ENCODE results near the gene RNF43. TPM values are rescaled to one million over a fixed set of nuclear protein-coding genes. Genes with fewer than 3 reads are reported as not detected.

RNF43 gene
- total RNA-seq, 4 donors from 2014 or later, result 2.1 to 5.2 (median 4.3) TPM

DNA sequence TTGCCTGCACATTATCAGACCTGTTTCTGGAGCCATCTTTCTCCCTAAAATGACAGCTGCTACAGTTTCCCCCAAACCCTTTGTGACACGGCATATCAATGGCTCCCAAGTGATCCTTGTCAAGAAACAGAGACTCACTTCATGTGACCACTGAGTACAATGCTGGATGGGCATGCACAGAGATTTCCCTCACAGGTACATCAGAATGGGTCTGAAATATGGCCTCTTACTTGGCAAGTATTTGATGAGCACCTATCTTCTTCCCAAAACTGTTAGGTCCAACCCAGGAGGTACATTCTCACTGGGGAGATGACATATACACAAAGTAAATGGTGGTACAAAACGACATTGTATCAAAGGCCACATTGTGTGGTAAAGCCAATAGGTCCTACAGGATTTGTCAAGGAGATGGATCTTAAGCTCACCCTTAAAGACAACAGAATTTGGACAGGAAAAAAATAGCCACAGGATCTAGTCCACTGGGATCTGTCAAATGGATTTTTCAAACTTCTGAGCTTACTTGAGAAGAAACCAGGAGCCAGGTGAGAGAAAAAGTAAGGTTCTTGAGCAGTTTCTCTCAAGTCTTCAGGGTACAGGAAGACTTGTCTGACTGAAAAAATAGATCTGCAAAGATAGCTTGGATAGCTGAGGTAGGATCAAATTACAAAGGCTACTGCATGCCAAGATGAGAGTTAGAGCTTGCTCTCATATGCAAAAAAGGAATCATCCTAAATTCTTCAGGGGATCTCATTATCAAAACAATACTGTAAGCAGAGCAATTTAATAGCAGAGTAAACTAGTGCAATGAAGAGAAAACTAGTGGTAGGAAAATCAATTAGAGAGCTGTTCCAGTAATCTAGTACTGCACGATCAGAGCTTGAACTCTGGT is 28.8 kb downstream of the RNF43 start:
- DNase-seq, result no peak
- H3K4me3 ChIP-seq (replicated peaks in 1 of 3), result no peak overlapping the region
- TF ChIP-seq, protein P1, sequence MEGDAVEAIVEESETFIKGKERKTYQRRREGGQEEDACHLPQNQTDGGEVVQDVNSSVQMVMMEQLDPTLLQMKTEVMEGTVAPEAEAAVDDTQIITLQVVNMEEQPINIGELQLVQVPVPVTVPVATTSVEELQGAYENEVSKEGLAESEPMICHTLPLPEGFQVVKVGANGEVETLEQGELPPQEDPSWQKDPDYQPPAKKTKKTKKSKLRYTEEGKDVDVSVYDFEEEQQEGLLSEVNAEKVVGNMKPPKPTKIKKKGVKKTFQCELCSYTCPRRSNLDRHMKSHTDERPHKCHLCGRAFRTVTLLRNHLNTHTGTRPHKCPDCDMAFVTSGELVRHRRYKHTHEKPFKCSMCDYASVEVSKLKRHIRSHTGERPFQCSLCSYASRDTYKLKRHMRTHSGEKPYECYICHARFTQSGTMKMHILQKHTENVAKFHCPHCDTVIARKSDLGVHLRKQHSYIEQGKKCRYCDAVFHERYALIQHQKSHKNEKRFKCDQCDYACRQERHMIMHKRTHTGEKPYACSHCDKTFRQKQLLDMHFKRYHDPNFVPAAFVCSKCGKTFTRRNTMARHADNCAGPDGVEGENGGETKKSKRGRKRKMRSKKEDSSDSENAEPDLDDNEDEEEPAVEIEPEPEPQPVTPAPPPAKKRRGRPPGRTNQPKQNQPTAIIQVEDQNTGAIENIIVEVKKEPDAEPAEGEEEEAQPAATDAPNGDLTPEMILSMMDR (IDR thresholded peaks at IDR 0.05), result no peak
- no peak for TF ChIP-seq POLR2A (IDR thresholded peaks at IDR 0.05)
- H3K4me1 ChIP-seq, result peaks cover 4 to 9% of the 10 kb centered on the region in 2 donors
- H3K36me3 ChIP-seq, result no peaks in the 10 kb centered on the region
- intact Hi-C loops (cut with DNase I), result no loop called here
- H3K27ac ChIP-seq, result no peak overlapping the region
- no peaks in the 10 kb centered on the region for H3K27me3 ChIP-seq
- no peaks in the 10 kb centered on the region for H3K9me3 ChIP-seq
- WGBS, 2 donors, result 75 to 77% methylated on average over 3 of the region's 3 CpGs

DNA sequence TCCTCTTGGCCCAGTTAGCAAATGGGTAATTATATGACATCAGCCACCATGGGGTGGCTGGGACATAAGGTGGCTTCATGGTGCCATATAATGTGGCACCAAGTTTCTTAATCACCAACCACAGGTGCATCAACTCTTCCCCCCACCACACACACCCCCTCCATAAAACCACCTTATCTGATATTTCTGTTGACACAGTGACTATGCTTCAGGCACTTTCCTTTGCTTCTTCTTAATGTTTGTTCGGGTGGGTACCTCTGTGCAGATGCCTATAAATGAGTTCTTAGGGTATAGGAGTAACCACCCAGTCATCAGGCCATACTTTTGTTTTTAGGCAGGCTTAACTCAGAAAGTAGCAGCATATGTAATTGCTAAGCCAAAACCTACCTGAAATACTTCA is 29.5 kb downstream of the RNF43 start:
- WGBS, 2 donors, result 66 to 85% methylated on average over 1 of the region's 1 CpG
- no peaks in the 10 kb centered on the region for H3K36me3 ChIP-seq

DNA sequence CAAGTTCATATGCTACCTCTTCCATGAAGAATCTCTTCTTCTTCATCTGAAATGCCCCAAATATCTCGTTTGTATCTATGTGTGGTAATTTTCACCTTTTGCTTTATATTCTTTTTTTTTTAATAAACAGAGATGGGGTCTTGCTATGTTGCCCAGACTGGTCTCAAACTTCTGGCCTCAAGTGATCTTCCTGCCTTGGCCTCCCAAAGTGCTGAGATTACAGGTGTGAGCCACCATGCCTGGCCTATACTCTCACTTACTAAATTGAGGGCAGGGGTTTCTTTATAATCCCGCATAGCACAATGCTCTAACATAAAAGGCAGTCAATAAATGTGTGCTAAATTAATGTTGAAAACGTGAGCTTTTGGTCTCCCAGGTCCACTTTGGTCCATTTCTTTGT is 30.6 kb downstream of the RNF43 start:
- Histone ChIP-seq H3K9me3 (no peaks in the 10 kb centered on the region), H3K36me3 (no peaks in the 10 kb centered on the region), H3K27ac (no peak overlapping the region), H3K4me1 (peaks cover 4 to 7% of the 10 kb centered on the region in 2 donors), H3K4me3 (replicated peaks in 1 of 3) (no peak overlapping the region), H3K27me3 (no peaks in the 10 kb centered on the region)
- TF ChIP-seq POLR2A (IDR thresholded peaks at IDR 0.05), result no peak
- TF ChIP-seq, protein P1 (IDR thresholded peaks at IDR 0.05), result no peak
- DNase-seq, result no peak
- intact Hi-C loops (cut with DNase I), result no loop called here
- WGBS, 2 donors, result 88% methylated on average over 3 of the region's 3 CpGs

More for the DNA sequence above, 29.5 kb downstream of the RNF43 start:
- Histone ChIP-seq H3K4me3 (replicated peaks in 1 of 3) (no peak overlapping the region), H3K9me3 (no peaks in the 10 kb centered on the region), H3K4me1 (peaks cover 4 to 9% of the 10 kb centered on the region in 2 donors), H3K27ac (no peak overlapping the region), H3K27me3 (no peaks in the 10 kb centered on the region)
- TF ChIP-seq POLR2A (IDR thresholded peaks at IDR 0.05), result no peak
- intact Hi-C loops (cut with DNase I), result no loop called here
- no peak for DNase-seq

DNA sequence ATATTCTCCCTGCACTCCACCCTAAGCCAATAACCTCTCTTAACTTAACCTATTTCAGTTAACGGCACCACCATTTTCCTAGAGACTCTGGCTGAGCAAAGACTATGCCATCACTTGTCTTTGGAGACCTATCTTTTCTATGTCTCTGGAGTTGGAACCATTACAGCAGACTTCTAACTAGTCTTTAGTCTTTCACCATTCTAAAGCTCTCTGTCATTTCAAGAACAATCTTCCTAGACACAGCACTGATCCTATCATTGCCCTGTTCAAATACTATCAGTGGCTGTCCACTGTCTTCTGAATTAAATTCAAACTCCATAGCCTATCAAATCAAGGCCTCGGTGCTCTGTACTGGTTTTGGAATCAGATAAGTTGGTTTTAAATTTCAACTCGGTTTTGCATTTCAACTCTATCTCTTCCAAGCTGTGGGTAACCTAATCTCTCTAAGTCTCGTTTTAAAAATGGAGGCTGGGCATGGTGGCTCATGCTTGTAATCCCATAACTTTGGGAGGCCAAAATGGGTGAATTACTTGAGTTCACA is 31.9 kb downstream of the RNF43 start:
- WGBS, 2 donors, result 62 to 80% methylated on average over 4 of the region's 4 CpGs

DNA sequence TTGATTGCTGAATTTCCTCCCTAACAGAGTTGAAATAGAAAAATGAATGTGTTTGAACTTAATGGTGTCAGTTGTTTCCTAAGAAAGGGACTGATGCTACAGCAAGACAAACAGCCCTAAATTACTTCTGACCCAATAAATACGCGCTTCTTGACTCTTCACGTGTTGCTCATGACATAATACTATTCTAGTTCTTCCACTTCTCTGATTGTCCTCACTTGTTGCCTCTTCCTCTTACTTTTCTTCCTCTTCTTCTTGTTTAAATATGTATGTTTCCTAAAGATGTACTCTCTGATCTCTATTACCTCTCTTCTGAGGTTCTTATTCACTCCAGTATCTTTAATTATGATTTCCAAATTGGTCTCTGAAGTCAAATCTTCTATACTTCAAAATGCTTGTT is 32.4 kb downstream of the RNF43 start:
- TF ChIP-seq, protein P1 (IDR thresholded peaks at IDR 0.05), result no peak
- no peak for TF ChIP-seq POLR2A (IDR thresholded peaks at IDR 0.05)
- intact Hi-C loops (cut with DNase I), result no loop called here

More for the DNA sequence above, 31.9 kb downstream of the RNF43 start:
- no peak for DNase-seq
- Histone ChIP-seq H3K4me3 (replicated peaks in 1 of 3) (no peak overlapping the region), H3K9me3 (no peaks in the 10 kb centered on the region), H3K27me3 (no peaks in the 10 kb centered on the region), H3K36me3 (no peaks in the 10 kb centered on the region), H3K4me1 (peaks cover 0 to 4% of the 10 kb centered on the region in 2 donors), H3K27ac (no peak overlapping the region)
- intact Hi-C loops (cut with DNase I), result no loop called here
- no peak for TF ChIP-seq POLR2A (IDR thresholded peaks at IDR 0.05)
- TF ChIP-seq, protein P1 (IDR thresholded peaks at IDR 0.05), result no peak

More for the DNA sequence above, 32.4 kb downstream of the RNF43 start:
- Histone ChIP-seq H3K36me3 (no peaks in the 10 kb centered on the region), H3K4me3 (replicated peaks in 1 of 3) (no peak overlapping the region), H3K27me3 (no peaks in the 10 kb centered on the region), H3K27ac (no peak overlapping the region), H3K9me3 (no peaks in the 10 kb centered on the region), H3K4me1 (peaks cover 0 to 4% of the 10 kb centered on the region in 2 donors)
- 85 to 90% methylated on average over 3 of the region's 3 CpGs for WGBS, 2 donors
- DNase-seq, result no peak
